Fibroblast of skin of left biceps (primary cell): ENCODE results near the gene KRT40.
"Not testable (repeated sequence)": the region's sequence is repeated elsewhere in the genome, so short reads cannot be mapped to it uniquely, and the experiment has no call there.

Experiments
- DNase-seq, 2 experiments: peaks; one replicate each; pipeline ENCODE4 v3.0.0-alpha.2; 2013; ENCODE audit warnings: low read depth in 2 of 2

Gene KRT40

DNA sequence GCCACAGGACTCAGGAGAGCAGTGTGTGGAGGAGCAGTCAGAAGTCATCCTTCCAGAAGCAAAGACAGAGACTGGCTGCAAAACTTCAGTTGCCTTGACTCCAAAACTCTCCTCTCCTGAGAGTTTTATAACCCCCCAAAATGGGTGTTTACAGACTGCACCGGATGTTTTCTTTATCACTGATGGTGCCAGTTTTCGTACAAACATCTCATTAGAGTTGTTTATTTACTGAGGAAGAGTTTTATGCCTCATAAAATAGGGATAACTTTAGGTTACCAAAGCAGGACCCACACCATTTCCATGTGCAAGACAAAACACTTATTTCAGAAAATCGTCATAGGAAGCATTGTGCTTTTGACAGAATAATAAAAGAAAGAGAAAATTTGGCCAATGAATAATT is at the start of gene KRT40:
TSS of gene KRT40 (minus strand) at position 101 of the 400 bp plus-strand sequence. CDS start at position 48, 53 bp downstream.
- no peak for DNase-seq

DNA sequence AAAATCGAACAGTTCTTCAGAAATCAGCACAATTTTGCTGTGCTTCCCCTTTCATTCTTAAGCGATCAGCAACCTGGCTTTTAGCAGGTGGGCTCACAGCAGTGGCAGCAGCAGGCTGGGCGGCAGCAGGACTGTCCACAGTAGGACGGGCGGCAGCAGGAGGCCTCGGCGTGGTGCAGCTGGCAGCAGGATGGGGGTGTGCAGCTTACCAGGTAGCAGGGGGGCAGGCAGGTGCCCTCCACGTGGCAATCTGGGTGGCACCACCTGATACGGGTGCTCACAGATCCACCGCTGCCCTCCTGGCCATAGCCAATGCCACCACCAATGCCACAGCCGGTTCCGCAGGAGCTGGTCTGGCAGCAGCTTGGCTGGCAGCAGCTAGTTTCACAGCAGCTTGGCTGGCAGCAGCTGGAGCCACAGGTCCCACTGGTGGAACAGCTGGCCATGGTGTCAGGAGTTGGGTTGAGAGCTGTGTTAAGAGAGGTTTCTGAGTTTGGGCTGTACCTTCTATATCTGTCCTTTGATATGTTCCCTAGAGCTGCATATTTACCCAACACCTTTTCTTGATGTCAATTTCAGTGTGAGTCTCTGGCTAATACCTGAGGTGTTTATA is 45.6 kb upstream of the KRT40 start, which contains the start of gene KRTAP1-4:
TSS of gene KRTAP1-4 (minus strand) at position 563 of the 613 bp plus-strand sequence. CDS start at position 446, 117 bp downstream.
- no peak for DNase-seq

DNA sequence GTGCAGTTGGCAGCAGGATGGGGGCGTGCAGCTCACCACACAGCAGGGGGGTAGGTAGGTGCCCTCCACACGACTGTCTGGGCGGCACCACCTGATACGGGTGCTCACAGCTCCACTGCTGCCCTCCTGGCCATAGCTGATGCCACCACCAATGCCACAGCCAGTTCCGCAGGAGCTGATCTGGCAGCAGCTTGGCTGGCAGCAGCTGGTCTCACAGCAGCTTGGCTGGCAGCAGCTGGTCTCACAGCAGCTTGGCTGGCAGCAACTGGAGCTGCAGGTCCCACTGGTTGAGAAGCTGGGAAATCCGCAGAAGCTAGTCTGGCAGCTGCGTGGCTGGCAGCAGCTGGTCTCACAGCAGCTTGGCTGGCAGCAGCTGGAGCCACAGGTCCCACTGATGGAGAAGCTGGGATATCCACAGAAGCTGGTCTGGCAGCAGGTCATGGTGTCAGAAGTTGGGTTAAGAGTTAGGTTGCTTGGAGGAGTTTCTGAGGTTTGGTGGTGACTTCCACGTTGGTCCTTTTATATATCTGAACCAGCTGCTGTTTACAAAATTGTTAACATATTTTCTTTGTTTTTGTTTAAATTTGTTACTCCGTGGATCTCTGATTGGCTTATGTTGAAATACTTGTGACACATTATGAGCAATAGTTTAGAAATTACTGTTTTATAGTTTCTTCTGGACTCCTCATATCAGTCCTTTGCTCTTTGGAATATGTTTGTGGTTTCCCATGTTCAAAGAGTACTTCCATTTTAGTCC is 42.8 kb upstream of the KRT40 start, which contains the start of gene KRTAP1-5:
TSS of gene KRTAP1-5 (minus strand) at position 494 of the 757 bp plus-strand sequence. CDS start at position 441, 53 bp downstream.
- DNase-seq = peak; percentile 56 to 64

DNA sequence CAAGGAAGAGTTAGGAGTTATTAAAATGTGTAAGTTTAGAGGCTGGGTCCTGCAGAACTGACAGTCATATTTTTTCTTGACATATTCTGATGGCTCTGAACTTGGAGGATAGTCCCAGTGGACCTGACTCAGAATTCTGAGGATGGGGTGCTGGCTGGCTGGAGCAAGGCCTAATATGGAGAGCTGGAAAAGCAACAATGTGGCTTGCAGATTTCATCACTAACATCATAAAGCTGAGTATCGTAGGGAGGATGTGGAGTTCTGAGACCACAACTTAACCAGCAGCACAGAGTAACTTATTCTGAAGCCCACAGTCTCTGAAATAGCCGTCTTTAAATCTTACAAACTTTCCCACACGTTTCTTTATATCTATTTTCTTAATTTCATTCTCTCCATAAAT is 40.6 kb upstream of the KRT40 start:
- peak in 1 of 2 experiments; percentile 40 for DNase-seq

GRCh38 chr17:41020336-41020735 is 36.2 kb upstream of the KRT40 start:
- no peak for DNase-seq

GRCh38 chr17:41019415-41019814 is 35.3 kb upstream of the KRT40 start:
- no peak for DNase-seq

GRCh38 chr17:41018541-41018940 is 34.4 kb upstream of the KRT40 start:
- DNase-seq = no peak

DNA sequence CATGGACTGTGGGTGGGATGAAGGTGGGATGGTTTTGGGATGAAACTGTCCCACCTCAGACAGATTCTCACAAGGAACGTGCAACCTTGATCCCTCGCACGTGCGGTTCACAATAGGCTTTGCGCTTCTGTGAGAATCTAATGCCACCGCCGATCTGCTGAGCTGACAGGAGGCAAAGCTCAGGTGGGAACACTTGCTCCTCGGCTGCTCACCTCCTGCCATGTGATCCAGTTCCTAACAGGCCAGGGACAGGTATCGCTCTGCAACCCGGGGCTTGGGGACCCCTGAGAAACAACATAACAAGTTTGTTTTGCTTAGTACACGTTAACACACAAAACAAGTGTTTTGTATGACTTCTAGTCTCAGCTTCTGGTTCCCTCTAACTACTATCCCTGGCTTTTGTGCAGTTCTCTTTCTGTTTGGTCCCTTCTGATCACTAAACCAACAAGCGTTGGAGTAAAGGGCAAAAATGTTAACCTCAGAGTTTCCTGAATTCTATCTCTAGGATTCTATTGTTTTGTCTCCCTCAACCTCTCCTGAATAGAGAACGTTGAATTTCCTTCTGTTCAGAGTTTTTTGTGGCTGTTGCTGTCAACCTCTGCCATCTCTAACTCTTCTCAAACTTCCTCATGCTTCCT is 32.6 kb upstream of the KRT40 start:
- DNase-seq = no peak

DNA sequence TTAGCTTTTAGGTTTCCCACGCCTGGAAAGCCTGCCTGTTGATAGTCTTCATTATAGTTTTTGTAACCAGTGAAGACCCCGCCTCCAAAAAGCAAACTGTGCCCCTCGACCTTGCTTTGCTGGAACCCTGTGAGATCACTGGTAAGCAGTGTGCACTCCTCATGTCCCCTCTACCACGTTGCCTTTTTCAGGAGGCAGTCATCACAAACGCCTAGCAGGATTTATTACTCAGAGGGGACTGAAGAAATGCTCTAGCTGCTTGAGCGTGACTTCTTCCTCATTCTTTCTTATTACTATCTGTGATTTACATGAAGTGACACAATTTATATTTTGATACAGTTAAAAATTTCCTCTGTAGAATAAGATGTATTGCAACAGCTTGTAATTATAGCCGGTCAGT is 31.3 kb upstream of the KRT40 start:
- no peak for DNase-seq

DNA sequence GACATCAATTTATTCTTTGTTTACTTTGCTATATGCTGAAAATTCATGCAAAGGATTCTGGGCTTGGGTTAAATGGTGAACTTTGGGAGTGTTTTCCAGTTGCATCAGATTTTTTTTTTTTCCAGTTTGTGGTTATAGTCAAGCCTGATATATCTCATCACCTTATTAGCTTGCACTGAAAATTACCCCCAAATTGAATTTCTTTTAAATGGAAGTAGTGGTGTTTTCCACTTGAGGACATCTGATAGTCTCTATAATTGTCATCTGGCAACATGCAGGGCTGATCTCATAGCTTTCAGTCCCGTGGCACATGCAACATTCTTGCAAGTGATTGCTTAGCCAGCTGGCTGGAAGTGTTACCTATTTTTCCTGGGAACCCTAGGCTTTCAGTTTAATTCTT is 29.5 kb upstream of the KRT40 start:
- peak; percentile 36 to 37 for DNase-seq

- DNase-seq = no peak
These were observed 29.1 kb upstream of the KRT40 start for GRCh38 chr17:41013181-41013580.

DNA sequence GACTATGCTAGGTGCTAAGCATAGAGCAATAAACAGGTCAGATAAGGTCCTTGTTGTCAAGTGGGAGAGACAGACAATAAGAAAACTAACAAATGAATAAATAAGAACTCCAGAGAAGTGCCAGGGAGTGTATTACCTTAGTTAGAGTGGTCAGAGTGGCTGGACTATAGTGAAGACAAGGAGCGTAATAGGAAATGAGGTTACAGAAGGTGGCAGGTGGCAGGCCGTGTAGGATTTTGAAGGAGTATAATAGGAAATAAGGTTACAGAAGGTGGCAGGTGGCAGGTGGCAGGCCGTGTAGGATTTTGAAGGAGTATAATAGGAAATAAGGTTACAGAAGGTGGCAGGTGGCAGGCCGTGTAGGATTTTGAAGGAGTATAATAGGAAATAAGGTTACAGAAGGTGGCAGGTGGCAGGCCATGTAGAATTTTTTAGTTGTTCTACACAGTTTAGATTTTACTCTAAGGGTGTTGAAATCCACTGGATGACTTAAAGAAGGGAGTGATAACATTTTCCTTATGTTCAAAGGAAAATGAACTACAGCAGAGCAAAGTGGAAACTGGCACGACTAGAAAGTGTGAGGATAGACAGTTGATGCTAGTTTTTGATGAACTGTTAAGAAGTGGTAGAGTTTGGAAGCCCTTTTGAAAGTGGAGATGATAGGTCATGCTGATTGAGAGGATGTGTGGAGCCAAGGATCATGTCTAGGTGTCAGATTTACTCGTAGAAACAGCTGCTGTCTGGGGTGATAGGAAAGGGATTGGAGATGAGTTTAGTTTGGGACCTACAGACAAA is 28.4 kb upstream of the KRT40 start:
- no peak for DNase-seq

DNA sequence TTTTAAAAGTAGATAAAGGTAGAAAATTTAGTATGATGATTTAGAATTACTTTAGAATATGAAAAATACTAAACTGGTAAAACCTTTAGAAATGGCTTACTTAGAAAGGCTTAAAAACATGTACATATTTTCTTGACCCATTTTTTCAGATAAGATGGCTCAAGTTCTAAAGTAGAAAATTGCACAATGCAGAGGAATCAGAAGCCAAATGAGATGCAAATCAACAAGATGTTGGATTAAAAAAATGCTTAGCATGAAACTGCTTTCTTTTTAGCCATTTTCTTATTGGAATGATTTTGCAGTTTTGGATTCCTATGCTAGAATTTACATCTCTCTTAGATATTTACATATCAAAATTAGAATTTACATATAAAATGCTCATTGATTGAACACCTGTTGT is 26.3 kb upstream of the KRT40 start:
- no peak for DNase-seq

DNA sequence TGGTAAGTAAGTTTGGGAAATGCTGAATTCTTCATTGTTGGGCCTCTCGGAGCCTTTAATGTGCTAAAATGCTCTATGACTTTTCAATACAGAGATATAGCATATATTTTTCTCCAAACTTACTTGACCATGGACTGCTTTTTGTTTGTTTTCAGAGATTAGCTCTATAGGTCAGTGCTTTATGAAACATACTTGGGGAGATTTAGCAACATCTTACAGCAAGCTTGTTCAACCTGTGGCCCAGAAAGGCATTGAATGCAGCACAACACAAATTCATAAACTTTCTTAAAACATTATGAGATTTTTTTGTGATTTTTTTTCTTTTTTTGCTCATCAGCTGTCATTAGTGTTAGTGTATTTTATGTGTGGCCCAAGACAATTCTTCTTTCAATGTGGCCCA is 25.8 kb upstream of the KRT40 start:
- DNase-seq = no peak

DNA sequence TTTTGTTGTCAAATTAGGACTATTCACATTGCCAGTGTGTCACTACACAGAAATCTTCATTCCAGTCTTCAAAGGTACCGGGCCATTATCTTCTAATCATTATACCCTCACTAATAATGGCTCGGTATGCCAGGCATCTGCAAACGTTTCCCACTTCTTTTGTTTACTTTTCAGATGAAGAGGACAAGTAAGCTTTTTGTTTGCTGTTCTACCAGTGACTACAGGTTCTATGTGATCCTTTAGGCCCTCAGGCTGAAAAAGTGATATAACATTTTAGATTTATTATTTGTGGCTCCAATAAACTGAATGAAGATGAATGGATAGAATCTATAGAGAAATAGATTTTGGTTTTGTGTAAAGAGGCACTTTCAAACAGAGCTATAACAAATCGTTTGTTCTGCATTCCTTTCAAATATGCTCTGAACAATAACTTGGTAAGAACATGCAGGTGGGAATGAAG is 25.2 kb upstream of the KRT40 start:
- no peak for DNase-seq

DNA sequence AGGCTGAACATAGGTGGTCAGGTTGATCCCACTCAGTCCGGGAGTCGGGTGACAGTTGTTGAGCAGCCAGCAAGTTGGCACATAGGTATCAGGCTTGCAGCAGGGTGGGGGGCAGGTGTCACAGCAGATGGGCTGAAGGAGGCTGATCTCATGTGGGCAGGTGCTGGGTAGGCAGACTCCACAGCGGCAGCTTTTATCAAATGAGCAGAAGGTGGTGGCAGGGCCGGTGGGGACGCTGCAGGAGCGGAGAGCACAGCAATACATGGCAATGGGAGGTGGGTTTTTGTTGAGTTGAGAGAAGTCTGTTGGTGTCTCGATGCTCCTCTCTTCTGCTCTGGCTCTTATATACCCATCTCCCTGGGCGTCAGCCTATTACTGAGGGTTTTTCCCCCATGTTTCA is 24.7 kb upstream of the KRT40 start, which contains the start of gene KRTAP3-1:
TSS of gene KRTAP3-1 (minus strand) at position 318 of the 400 bp plus-strand sequence. CDS start at position 264, 54 bp downstream.
- no peak for DNase-seq

DNA sequence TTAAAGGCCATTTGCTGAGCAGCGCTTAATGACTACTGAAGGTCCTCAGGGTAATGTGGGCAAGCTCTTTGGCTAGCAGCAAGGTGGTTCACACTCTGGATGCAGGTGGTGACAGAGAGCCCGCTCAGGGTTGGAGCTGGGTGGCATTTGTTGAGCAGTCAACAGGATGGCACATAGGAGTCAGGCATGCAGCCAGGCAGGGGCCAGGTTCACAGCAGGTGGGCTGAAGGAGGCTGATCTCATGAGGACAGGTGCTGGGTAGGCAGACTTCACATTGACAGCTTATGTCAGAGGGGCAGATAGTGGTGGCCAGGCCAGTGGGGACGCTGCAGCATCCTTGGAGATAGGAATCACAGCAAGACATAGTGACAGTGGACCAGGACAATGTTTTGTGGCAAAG is 20.3 kb upstream of the KRT40 start:
- no peak for DNase-seq

DNA sequence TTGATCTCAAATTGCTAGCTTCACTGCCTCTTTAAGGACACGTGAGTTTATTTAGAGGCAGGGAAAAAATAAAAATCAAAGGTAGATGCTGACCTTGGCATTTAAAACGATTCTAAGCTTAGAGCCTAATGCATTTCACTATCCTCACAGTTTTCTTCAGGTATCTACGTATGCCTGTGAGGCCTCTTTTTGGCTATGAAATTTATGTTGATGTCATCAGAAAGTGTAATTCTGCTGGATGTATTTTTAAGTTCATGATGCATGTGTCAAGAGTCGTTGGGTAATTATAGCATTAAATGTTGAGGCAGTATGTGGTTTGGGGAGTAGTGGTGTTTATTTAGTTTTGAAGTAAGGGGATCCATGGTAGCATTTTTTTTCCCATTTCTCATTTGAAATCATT is 19.8 kb upstream of the KRT40 start:
- DNase-seq = no peak

DNA sequence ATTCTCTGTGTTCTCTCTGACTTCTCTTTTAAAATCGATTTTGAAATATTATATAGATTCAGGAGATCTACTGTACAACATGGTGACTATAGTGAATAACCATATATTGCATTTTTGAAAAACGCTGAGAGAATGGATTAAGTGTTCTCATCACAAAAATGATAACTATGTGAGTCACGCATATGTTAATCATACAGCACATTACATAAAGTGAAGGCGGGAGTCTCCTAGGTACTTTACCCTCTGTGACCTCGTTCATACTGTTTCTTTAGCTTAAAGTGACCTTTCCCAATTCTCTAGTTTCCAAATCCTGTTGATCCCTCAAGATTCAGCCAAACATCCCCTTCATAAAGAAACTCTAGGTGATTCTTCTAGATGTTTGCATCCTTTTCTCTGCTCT is 18.7 kb upstream of the KRT40 start:
- no peak for DNase-seq

DNA sequence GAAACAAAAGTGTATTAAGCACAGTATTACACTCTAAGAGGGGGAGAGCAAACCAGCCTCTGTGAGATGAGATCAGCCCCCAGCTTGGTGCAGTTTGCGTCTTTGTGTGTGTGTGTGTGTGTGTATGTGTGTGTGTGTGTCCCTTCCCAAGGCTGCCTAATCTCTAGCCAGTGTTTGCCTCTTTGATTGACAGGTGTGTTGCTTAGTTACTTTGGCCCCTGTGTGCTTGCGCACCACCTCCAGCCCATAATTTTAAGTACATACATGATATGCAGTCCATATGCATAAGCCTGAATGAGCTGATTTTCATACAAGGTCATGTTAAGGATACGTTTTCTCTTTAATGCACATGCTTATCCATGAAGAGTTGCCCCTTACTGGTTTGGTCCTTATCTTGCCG is 17.7 kb upstream of the KRT40 start:
- no peak for DNase-seq

DNA sequence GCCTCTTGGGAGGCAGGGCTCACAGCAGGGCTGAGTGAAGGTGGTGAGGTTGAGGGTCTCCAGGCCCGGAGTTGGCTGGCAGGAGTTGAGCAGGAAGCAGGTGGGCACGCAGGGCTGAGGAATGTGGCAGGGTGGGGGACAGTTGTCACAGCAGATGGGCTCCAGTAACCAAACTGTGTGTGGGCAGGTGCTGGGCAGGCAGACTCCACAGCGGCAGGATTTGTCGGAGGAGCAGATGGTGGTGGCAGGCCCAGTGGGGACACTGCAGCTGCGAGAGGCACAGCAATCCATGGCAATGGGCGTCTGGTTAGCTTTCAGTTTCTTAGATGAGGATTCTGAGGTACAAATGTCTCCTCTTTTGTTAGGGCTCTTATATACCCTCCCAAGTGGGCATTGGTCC is 15.4 kb upstream of the KRT40 start, which contains the start of gene KRTAP3-2:
TSS of gene KRTAP3-2 (minus strand) at position 344 of the 400 bp plus-strand sequence. CDS start at position 291, 53 bp downstream.
- DNase-seq = not testable (repeated sequence)
